ENCODE data around the gene HAUS5.

HAUS5 gene

DNA sequence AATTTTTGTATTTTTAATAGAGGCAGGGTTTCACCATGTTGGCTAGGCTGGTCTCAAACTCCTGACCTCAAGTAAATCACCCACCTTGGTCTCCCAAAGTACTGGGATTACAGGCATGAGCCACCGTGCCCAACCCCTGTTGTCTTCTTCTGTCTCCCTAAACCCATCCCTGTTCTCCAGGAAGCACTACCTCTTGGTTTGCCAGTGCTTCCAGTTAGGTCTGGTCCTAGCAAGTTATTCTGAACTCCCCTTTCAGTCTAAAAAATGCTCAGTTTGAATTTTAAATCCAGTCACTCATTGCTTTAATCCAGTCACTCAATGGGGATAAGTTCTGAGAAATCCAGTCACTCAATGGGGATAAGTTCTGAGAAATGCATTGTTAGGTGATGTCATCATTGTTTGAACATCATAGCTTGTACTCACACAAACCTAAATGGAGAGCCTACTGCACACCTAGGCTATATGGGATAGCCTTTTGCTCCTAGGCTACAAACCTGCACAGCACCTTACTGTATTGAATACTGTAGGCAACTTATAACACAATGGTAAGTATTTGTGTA is 41.0 kb upstream of the HAUS5 start:
- no peak for TF ChIP-seq CTCF (IDR thresholded peaks at IDR 0.05)

DNA sequence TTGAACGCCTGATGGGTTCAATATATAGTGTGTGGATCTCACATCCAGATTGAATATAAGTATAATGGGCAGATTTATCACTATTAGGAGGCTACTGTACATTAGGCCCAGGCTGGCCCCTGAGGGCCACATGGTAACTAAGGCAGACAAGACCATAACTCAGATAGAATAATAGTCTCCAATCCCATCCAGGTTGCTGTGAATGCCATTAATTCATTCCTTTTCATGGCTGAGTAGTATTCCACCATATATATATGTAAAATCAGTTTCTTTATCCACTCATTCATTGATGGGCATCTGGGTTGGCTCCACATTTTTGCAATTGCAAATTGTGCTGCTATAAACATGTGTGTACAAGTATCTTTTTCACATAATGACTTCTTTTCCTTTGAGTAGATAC is 34.6 kb upstream of the HAUS5 start:
- no peak for TF ChIP-seq CTCF (IDR thresholded peaks at IDR 0.05)

GRCh38 chr19:35578707-35579106 is 33.8 kb upstream of the HAUS5 start:
- no peak for TF ChIP-seq CTCF (IDR thresholded peaks at IDR 0.05)

DNA sequence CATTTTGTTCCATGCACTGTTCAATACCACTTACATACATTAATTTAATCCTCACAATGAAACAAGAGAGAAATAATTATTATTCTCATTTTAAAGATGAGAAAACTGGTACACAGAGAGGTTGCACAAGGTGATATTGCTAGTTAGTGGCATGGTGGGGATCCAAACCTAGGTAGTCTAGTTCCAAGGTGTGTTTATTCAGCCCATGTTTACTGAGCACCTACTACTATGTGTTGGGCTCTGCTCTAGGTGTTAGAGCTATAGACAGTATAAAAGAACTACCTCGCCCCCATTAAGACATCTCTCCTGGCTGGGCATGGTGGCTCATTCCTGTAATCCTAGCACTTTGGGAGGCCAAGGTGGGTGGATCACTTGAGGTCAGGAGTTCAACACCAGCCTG is 29.8 kb upstream of the HAUS5 start:
- TF ChIP-seq CTCF (IDR thresholded peaks at IDR 0.05) = no peak

DNA sequence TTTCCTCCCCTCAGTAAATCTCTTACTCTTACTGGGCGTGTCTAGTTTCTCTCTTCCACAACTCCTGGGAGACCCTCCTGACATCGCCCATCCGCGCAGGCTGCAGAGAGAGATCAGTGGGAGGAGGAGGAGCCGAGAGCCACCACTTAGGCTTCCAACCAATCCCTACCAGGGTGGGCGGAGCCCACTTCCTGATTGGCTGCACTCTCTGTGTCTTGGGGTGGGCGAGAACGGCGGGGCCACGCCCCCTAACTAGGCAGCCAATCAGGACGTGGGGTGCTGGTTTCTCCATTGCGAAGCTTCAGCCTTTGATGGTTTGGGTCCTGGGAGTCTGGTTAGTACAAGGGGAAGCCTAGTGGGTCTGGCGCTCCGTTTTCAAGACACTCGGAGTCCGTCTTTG is 26.7 kb upstream of the HAUS5 start, which contains the start of gene PMIS2:
PMIS2 (plus strand) TSS at position 326 of the 400 bp plus-strand sequence. CDS start 87 bp downstream, outside the sequence.
- TF ChIP-seq CTCF (IDR thresholded peaks at IDR 0.05) = no peak

GRCh38 chr19:35587321-35587720 is 25.2 kb upstream of the HAUS5 start:
- no peak for TF ChIP-seq CTCF (IDR thresholded peaks at IDR 0.05)

DNA sequence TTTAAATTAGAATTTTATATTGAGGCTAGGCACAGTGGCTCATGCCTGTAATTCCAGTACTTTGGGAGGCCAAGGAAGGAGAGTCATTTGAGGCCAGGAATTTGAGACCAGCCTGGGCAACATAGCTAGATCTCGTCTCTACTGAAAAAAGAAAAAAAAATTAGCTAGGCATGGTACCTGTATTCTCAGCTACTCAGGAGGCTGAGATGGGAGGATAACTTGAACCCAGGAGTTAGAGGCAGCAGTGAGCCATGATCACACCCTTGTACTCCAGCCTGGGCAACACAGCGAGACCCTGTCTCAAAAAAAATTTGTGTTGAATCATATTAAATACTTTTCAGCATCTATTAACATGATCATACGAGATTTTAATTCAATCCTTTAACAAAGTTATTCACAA is 21.7 kb upstream of the HAUS5 start:
- TF ChIP-seq CTCF (IDR thresholded peaks at IDR 0.05) = no peak

GRCh38 chr19:35592226-35592625 is 20.3 kb upstream of the HAUS5 start:
- TF ChIP-seq CTCF (IDR thresholded peaks at IDR 0.05) = peak; percentile 47
